Measurements from ENCODE around the gene SLC45A3. TPM values are rescaled to one million over a fixed set of nuclear protein-coding genes. Genes with fewer than 3 reads are reported as not detected.

Gene SLC45A3, protein sequence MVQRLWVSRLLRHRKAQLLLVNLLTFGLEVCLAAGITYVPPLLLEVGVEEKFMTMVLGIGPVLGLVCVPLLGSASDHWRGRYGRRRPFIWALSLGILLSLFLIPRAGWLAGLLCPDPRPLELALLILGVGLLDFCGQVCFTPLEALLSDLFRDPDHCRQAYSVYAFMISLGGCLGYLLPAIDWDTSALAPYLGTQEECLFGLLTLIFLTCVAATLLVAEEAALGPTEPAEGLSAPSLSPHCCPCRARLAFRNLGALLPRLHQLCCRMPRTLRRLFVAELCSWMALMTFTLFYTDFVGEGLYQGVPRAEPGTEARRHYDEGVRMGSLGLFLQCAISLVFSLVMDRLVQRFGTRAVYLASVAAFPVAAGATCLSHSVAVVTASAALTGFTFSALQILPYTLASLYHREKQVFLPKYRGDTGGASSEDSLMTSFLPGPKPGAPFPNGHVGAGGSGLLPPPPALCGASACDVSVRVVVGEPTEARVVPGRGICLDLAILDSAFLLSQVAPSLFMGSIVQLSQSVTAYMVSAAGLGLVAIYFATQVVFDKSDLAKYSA
- total RNA-seq = 6.2 and 6.7 TPM in 2 replicates

DNA sequence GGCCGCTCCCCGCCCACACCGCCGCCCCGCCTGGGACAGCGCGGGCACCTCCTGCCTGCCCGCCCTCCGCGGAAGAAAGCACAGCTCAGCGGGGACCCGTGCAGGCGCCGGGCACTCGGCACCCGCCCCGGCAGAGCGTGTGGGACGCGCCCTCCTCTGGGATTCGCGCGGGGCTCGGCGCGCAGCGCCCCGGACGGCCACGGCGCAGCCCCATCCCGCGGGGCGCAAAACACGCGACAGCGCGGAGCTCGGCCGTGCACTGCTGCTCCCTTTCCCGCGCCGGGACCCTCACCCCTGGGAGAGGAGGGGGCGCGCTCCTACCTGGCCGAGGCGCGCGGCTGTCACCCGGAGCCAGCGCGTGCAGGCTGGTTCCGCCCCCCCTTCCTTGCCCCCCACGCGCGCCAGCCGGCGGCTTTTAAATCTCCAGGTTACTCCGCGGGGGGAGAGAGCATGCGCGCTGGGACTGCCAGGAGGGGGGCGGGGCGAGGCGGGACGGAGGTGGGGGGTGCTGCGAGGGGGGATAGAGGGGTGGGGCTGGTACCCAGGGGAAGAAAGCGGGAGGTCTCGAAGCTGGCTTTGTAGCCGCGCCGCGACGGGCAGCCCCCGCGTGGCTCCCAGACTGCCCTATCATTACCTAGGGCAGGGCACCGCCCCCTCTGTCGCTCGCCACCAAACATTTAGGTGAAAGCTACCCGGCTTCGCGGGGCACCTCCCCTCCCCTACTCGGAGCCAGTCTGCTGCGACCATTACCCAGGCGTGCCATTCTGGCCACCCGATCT, at the start of gene SLC45A3:
TSS of gene SLC45A3 (minus strand) at position 437 of the 779 bp plus-strand sequence. CDS start 15,853 bp downstream, outside the sequence.

DNA sequence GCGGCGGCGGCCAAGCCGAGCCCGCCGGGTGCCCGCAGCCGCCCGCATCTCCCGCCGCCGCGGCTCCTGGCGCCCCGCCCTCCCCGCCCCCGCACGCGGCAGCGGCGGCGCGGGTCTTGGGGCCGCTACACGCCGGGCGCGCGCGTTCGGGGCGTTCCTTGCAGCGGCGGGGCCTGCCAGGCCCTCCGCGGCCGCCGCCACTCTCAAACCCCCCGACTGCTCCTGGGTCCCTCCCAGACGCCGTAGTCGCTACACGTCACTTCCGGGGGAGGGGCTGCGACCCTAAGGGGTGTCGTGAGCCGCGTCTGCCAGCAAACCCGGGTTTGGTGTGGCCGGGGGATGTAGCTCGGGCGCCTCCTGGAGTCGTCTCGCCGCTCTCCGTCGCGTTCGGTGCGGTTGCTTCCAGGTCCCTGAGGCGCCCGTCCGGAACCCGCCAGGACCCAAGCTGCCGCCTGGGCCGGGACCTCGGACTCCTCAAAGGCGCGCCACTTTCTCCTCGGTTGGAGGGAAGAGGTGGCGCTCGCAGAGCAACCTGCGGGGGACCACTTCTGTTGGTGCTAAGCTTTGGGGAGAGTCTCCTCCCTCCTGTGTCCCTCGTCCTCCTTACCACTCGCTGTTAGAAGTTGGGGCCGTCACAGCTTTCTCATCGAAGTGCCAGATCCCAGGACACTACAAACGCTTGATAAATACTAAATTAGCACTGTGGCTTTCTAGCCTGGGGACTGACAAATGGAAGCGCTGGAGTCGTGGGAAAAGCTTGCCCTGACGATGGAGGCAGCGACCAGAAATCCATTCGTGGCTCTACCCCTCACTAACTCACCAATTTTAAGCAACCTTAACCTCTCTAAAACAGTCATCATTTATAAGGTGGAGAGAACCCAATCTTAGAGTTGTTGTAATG, 48.3 kb downstream of the SLC45A3 start, which contains the start of gene ELK4:
TSS of gene ELK4 (minus strand) at position 244 of the 901 bp plus-strand sequence. CDS start 8,129 bp downstream, outside the sequence.

Other genes starting within 250 kb of the SLC45A3 start
- gene BLACAT1, start 224.5 kb downstream of the SLC45A3 start, total RNA-seq = 1.3 and 1.5 TPM in 2 replicates
- gene CDK18, start 175.8 kb downstream of the SLC45A3 start, total RNA-seq = 10.3 and 15.0 TPM in 2 replicates
- 7.6 and 12.3 TPM in 2 replicates for gene ELK4, start 48.5 kb downstream of the SLC45A3 start, total RNA-seq
- gene NUCKS1, start 69.7 kb upstream of the SLC45A3 start, total RNA-seq = 81.1 and 92.2 TPM in 2 replicates
- 9.2 and 13.5 TPM in 2 replicates for gene RAB29, start 95.0 kb upstream of the SLC45A3 start, total RNA-seq
- gene SLC41A1, start 132.7 kb upstream of the SLC45A3 start, total RNA-seq = 11.7 and 11.8 TPM in 2 replicates
- not detected in 2 replicates for gene PM20D1, start 169.6 kb upstream of the SLC45A3 start, total RNA-seq